OCI-LY7 (cell line): Measurements from ENCODE around the gene METTL25B. TPM values are rescaled to one million over a fixed set of nuclear protein-coding genes. Genes with fewer than 3 reads are reported as not detected.

ENCODE experiments used
- BruUV-seq: library from RNA; stranded (reverse); fragments of 400-500 nt; replicated peaks from 2 replicates; lab custom pipeline; 2021; lab: Mats Ljungman, UMichigan
- CTCF ChIA-PET: fragments of 300-600 bp; sonication (Branson Sonifier 250); formaldehyde crosslinking; loops from one replicate; lab custom pipeline; 2022; ENCODE audit warnings: antibody characterized with exemption; ENCODE audit not compliant: unreplicated experiment; lab: Charles Lee
- POLR2A ChIA-PET: fragments of 300-600 bp; sonication (Branson Sonifier 250); formaldehyde crosslinking; loops from one replicate; lab custom pipeline; 2022; ENCODE audit warnings: antibody characterized with exemption; lab: Charles Lee
- DNase-seq: peaks from one replicate; pipeline ENCODE4 v3.0.0-alpha.2; 2015; ENCODE audit warnings: low spot score
- H2AFZ ChIP-seq: fragments of 200-600 bp; sonication (generic), shearing (Covaris generic); 2 replicates; pipeline ENCODE4 v1.6.1; 2014; ENCODE audit warnings: mild to moderate bottlenecking, antibody characterized with exemption, low read length, moderate library complexity
- H3K27ac ChIP-seq: fragments of 200-600 bp; sonication (generic); 2 replicates; pipeline ENCODE4 v1.5.1; 2014; ENCODE audit warnings: mixed run types, low read depth, mild to moderate bottlenecking, moderate library complexity, low read length, inconsistent platforms; ENCODE audit not compliant: poor library complexity, severe bottlenecking
- H3K36me3 ChIP-seq: fragments of 200-600 bp; sonication (generic); 2 replicates; pipeline ENCODE4 v1.6.1; 2014; ENCODE audit warnings: mild to moderate bottlenecking, antibody characterized with exemption, low read length, moderate library complexity, mixed read lengths; ENCODE audit not compliant: insufficient read depth
- H3K4me1 ChIP-seq: fragments of 200-600 bp; sonication (generic); 2 replicates; pipeline ENCODE4 v1.5.1; 2014; ENCODE audit warnings: mild to moderate bottlenecking, low read length; ENCODE audit not compliant: insufficient read depth, poor library complexity, severe bottlenecking
- H3K4me2 ChIP-seq: fragments of 200-600 bp; sonication (generic); 2 replicates; pipeline ENCODE4 v1.6.1; 2014; ENCODE audit warnings: mild to moderate bottlenecking, low read length
- H3K4me3 ChIP-seq: fragments of 200-600 bp; sonication (generic); 2 replicates; pipeline ENCODE4 v1.5.1; 2014; ENCODE audit warnings: mild to moderate bottlenecking, low read depth, low read length; ENCODE audit not compliant: poor library complexity, severe bottlenecking
- H3K79me2 ChIP-seq: fragments of 200-600 bp; sonication (generic); 2 replicates; pipeline ENCODE4 v1.6.1; 2016; ENCODE audit warnings: low read depth, mild to moderate bottlenecking, low read length, moderate library complexity, mixed read lengths; ENCODE audit not compliant: insufficient read depth
- H3K9me2 ChIP-seq: fragments of 200-600 bp; sonication (generic); 2 replicates; pipeline ENCODE4 v1.6.1; 2016; ENCODE audit warnings: mild to moderate bottlenecking, low read length, mixed read lengths; ENCODE audit not compliant: insufficient read depth
- H3K9me3 ChIP-seq: fragments of 200-600 bp; sonication (generic); 2 replicates; pipeline ENCODE4 v1.6.1; 2014; ENCODE audit warnings: mild to moderate bottlenecking, mixed run types, low read length, mixed read lengths
- H4K20me1 ChIP-seq: fragments of 200-600 bp; sonication (generic); 2 replicates; pipeline ENCODE4 v1.6.1; 2014; ENCODE audit warnings: mild to moderate bottlenecking, antibody characterized with exemption, low read length, moderate library complexity, mixed read lengths; ENCODE audit not compliant: insufficient read depth
- CTCF ChIP-seq: fragments of 200-600 bp; sonication (generic); conservative IDR thresholded peaks from 2 replicates; pipeline ENCODE4 v1.5.1; 2014; ENCODE audit warnings: mild to moderate bottlenecking, antibody characterized with exemption, low read length, moderate library complexity, mixed read lengths
- EZH2phosphoT487 ChIP-seq: fragments of 200-600 bp; sonication (generic); IDR thresholded peaks from 2 replicates; pipeline ENCODE4 v1.6.1; 2018; ENCODE audit warnings: low read depth, borderline replicate concordance, mild to moderate bottlenecking, mixed run types, antibody characterized with exemption, low read length, moderate library complexity, mixed read lengths
- intact Hi-C: fragments of 100-400 bp; cut with micrococcal nuclease; formaldehyde crosslinking; loops from one replicate; pipeline ENCODE4 v1.10.0; 2022; ENCODE audit not compliant: unreplicated experiment
- total RNA-seq, 2 experiments: library from RNA; depleted of rRNA in 1 of 2; stranded (reverse); fragments of >200 nt in 1 of 2; shearing (Covaris generic) in 1 of 2; gene quantifications; 2 replicates each; pipeline ENCODE4 v1.2.3, GENCODE V29; 2014 to 2022

METTL25B gene
- total RNA-seq, 2 experiments from 2014 or later: 24.7 to 45.6 TPM

- DNase-seq: no peak
- CTCF ChIA-PET: no interaction called here
- POLR2A ChIA-PET: interaction anchor here (0.6 kb wide), 1 partner anchor 511 kb away, joined by 3 read pairs; no protein-coding TSS in a partner anchor
- no peak overlapping the region for H3K4me2 ChIP-seq
- no peaks in the 10 kb centered on the region for H3K9me3 ChIP-seq
- no peak overlapping the region for H2AFZ ChIP-seq
- H4K20me1 ChIP-seq: no peaks in the 10 kb centered on the region
- intact Hi-C loops: no loop called here
- no peak overlapping the region for H3K27ac ChIP-seq
- H3K4me3 ChIP-seq: no peak overlapping the region
- TF ChIP-seq CTCF: no peak
- TF ChIP-seq EZH2phosphoT487: no peak
- H3K4me1 ChIP-seq: peaks cover 9% of the 10 kb centered on the region
- no TSS peak for BruUV-seq
- no peaks in the 10 kb centered on the region for H3K9me2 ChIP-seq
- peaks cover 10% of the 10 kb centered on the region for H3K79me2 ChIP-seq
- H3K36me3 ChIP-seq: peaks cover 42% of the 10 kb centered on the region
These were observed 5.8 kb downstream of the METTL25B start for GRCh38 chr1:156733989-156734584.

- ChIA-PET CTCF (no interaction called here), POLR2A (no interaction called here)
- BruUV-seq: no TSS peak
- Histone ChIP-seq H3K9me3 (no peaks in the 10 kb centered on the region), H4K20me1 (no peaks in the 10 kb centered on the region), H3K9me2 (no peaks in the 10 kb centered on the region), H2AFZ (no peak overlapping the region), H3K4me1 (peaks cover 19% of the 10 kb centered on the region), H3K4me3 (no peak overlapping the region), H3K36me3 (peaks cover 74% of the 10 kb centered on the region), H3K27ac (no peak overlapping the region), H3K79me2 (peaks cover 16% of the 10 kb centered on the region; the same call in 1 of the 2 replicates), H3K4me2 (no peak overlapping the region)
- intact Hi-C loops: no loop called here
- no peak for DNase-seq
- no peak for TF ChIP-seq CTCF
- no peak for TF ChIP-seq EZH2phosphoT487
These were observed 10.1 kb downstream of the METTL25B start for GRCh38 chr1:156738407-156738806.

GRCh38 chr1:156738916-156739315 lies 10.6 kb downstream of the METTL25B start:
- ChIA-PET CTCF (no interaction called here), POLR2A (interaction anchor here (0.9 kb wide), 1 partner anchor 26 kb away, joined by 3 read pairs; no protein-coding TSS in a partner anchor)
- Histone ChIP-seq H3K9me2 (no peaks in the 10 kb centered on the region), H4K20me1 (no peaks in the 10 kb centered on the region), H3K4me3 (no peak overlapping the region), H3K79me2 (peaks cover 16% of the 10 kb centered on the region; the same call in 1 of the 2 replicates), H3K27ac (no peak overlapping the region), H3K4me1 (peaks cover 19% of the 10 kb centered on the region), H3K36me3 (peaks cover 77% of the 10 kb centered on the region), H2AFZ (no peak overlapping the region), H3K9me3 (no peaks in the 10 kb centered on the region), H3K4me2 (peak overlapping the region; percentile 75; the same call in 1 of the 2 replicates)
- no peak for DNase-seq
- intact Hi-C loops: no loop called here
- no TSS peak for BruUV-seq
- TF ChIP-seq EZH2phosphoT487 (no peak), CTCF (no peak)
